ENCODE measurements around the gene GATA6. TPM values are rescaled to one million over a fixed set of nuclear protein-coding genes. Genes with fewer than 3 reads are reported as not detected.

GATA6 gene
- total and polyA plus RNA-seq, 2 of the 8 experiments (the other 6 are each of a cell fraction or from before 2014, with no cell fraction given): 0.09 TPM; not detected in 1

- Histone ChIP-seq H3K9me3 (ENCODE audit: insufficient read depth in 2 of 2, low read depth in 1 of 2, low read length in 1 of 2) (no peaks in the 10 kb centered on the region), H4K91ac (replicated peaks; ENCODE audit: insufficient read length, low read length) (no peak overlapping the region), H2AK5ac (ENCODE audit: low read depth, low read length) (no peak overlapping the region), H4K8ac (ENCODE audit: extremely low read depth, insufficient read depth, low read length) (no peak overlapping the region), H3K23ac (ENCODE audit: insufficient read length) (no peak overlapping the region), H3K27ac (ENCODE audit: low read depth, low read length) (no peak overlapping the region), H3K4me3 (ENCODE audit: extremely low read depth in 1 of 4, insufficient read depth in 2 of 4, low read depth in 3 of 4, low read length in 4 of 4) (peak overlapping the region in 1 of 4 experiments; percentile 52; a peak in 3 of 8 replicates), H2BK15ac (ENCODE audit: low read length) (no peak overlapping the region), H2BK5ac (ENCODE audit: low read depth, low read length) (no peak overlapping the region), H4K5ac (ENCODE audit: insufficient read length, low read depth, low read length) (no peak overlapping the region), H3K36me3 (ENCODE audit: control insufficient read depth in 2 of 4, insufficient read depth in 4 of 4, low read length in 3 of 4) (peaks cover 0 to 10% (median 0%) of the 10 kb centered on the region in 4 experiments; a peak in 1 of 8 replicates), H3K4me1 (replicated peaks in 1 of 4; ENCODE audit: control insufficient read depth in 3 of 4, insufficient read depth in 4 of 4, low read length in 3 of 4) (peaks cover 0 to 8% (median 2%) of the 10 kb centered on the region in 4 experiments; a peak in 5 of 7 replicates), H3K27me3 (replicated peaks in 1 of 4; ENCODE audit: control insufficient read depth in 3 of 4, extremely low read depth in 1 of 4, insufficient read depth in 3 of 4, low read length in 3 of 4) (peaks cover 70 to 87% (median 78%) of the 10 kb centered on the region in 4 experiments), H3K14ac (ENCODE audit: insufficient read length) (no peak overlapping the region), H3K4me2 (ENCODE audit: insufficient read depth in 1 of 2, low read depth in 2 of 2, low read length in 2 of 2) (peak overlapping the region; percentile 54 to 64), H2BK120ac (replicated peaks; ENCODE audit: low read depth, low read length) (no peak overlapping the region), H3K9ac (replicated peaks in 1 of 4; ENCODE audit: extremely low read depth in 1 of 4, low read depth in 3 of 4, low read length in 3 of 4) (no peak overlapping the region), H2AFZ (ENCODE audit: low read length) (no peak overlapping the region), H3K56ac (replicated peaks; ENCODE audit: insufficient read length, low read depth, low read length) (no peak overlapping the region), H3K23me2 (ENCODE audit: low read depth, low read length) (no peaks in the 10 kb centered on the region; the same call in 1 of the 2 replicates), H3K18ac (ENCODE audit: extremely low read depth, low read length) (no peak overlapping the region), H4K20me1 (replicated peaks in 1 of 2; ENCODE audit: control insufficient read depth in 1 of 2, insufficient read depth in 2 of 2, low read length in 2 of 2) (peaks cover 23 to 24% of the 10 kb centered on the region in 2 experiments), H3K79me1 (ENCODE audit: low read depth, low read length) (no peaks in the 10 kb centered on the region), H2BK12ac (ENCODE audit: low read depth, low read length) (no peak overlapping the region), H2BK20ac (ENCODE audit: low read length) (no peak overlapping the region), H3K4ac (replicated peaks; ENCODE audit: insufficient read length, low read depth, low read length) (no peak overlapping the region), H3K79me2 (ENCODE audit: control insufficient read depth in 1 of 2, insufficient read depth in 2 of 2, low read length in 2 of 2) (no peaks in the 10 kb centered on the region)
- CTCF ChIA-PET (ENCODE audit: partially characterized antibody): no interaction called here
- 4% methylated on average over 47 of the region's 71 CpGs; no CpG with 5 or more reads in 1 of the 2 experiments for WGBS, 2 experiments (ENCODE audit: extremely low coverage in 1 of 2, insufficient coverage in 1 of 2, insufficient read length in 1 of 2, insufficient replicate concordance in 2 of 2, low coverage in 1 of 2, low lambda C conversion rate in 2 of 2, missing lambda C conversion rate in 1 of 2)
- DNase-seq (ENCODE audit: low read depth in 1 of 2, low spot score in 2 of 2): peak in 1 of 2 experiments; percentile 65
- POLR2A ChIA-PET (ENCODE audit: partially characterized antibody): no interaction called here
- FAIRE-seq: no peak
- TF ChIP-seq CEBPB (IDR thresholded peaks at IDR 0.05; ENCODE audit: low read depth, low read length): no peak
- TF ChIP-seq POLR2AphosphoS5 (IDR thresholded peaks at IDR 0.05; ENCODE audit: low read depth, low read length): no peak
- peak; percentile 100 for TF ChIP-seq EZH2 (IDR thresholded peaks at IDR 0.05; ENCODE audit: low read depth, low read length, severe bottlenecking)
- peak; percentile 100 for TF ChIP-seq SUZ12 (IDR thresholded peaks at IDR 0.05; ENCODE audit: low read length)
- peak; percentile 97 for TF ChIP-seq RNF2 (IDR thresholded peaks at IDR 0.05; ENCODE audit: borderline replicate concordance, low read depth, low read length, missing control alignments, poor library complexity, severe bottlenecking)
- TF ChIP-seq CBX8 (IDR thresholded peaks at IDR 0.05; ENCODE audit: borderline replicate concordance, low read depth, low read length): 0 out of 2 replicates have a peak, but pooled peaks have one; percentile 81
- TF ChIP-seq RAD21 (IDR thresholded peaks at IDR 0.05 in 1 of 2, conservative IDR thresholded peaks at IDR 0.05 in 1 of 2; ENCODE audit: low read depth in 2 of 2, low read length in 2 of 2): no peak
Measured at GRCh38 chr18:22176420-22177326, 7.3 kb downstream of the GATA6 start.
